Prostate gland (tissue), 2 donors: ENCODE data around the gene ATP2A1. TPM values are rescaled to one million over a fixed set of nuclear protein-coding genes. Genes with fewer than 3 reads are reported as not detected.
A peak's percentile ranks its signal among the peaks of the same experiment; 100 is the strongest.
"Not testable (repeated sequence)": the region's sequence is repeated elsewhere in the genome, so short reads cannot be mapped to it uniquely, and the experiment has no call there.

ENCODE experiments used
- DNase-seq: peaks from one replicate; pipeline ENCODE4 v3.0.0-alpha.2; 2019; ENCODE audit warnings: low spot score
- H3K27ac ChIP-seq, 2 donors: fragments of 200-600 bp; sonication (generic); 2 replicates each; pipeline ENCODE4 v1.5.1; 2017 to 2019
- H3K27me3 ChIP-seq: fragments of 200-600 bp; sonication (generic); replicated peaks from 2 replicates; pipeline ENCODE4 v1.5.1; 2019; ENCODE audit not compliant: insufficient read depth
- H3K36me3 ChIP-seq, 2 donors: fragments of 200-600 bp; sonication (generic); 1 replicate in 1 of 2; 2 replicates in 1 of 2; pipeline versions ENCODE4 v1.5.1 to v1.8.1; 2017 to 2019
- H3K4me1 ChIP-seq: fragments of 200-600 bp; sonication (generic); replicated peaks from 2 replicates; pipeline ENCODE4 v1.5.1; 2019
- H3K4me3 ChIP-seq, 2 donors: fragments of 200-600 bp; sonication (generic); 2 replicates each; pipeline ENCODE4 v1.5.1; 2017 to 2019
- H3K9me3 ChIP-seq: fragments of 200-600 bp; sonication (generic); 2 replicates; pipeline ENCODE4 v1.5.1; 2017
- POLR2A ChIP-seq: fragments of 450-650 bp; IDR thresholded peaks from one replicate; pipeline ENCODE4 v1.6.1; 2016; ENCODE audit warnings: antibody characterized with exemption, mild to moderate bottlenecking
- POLR2AphosphoS5 ChIP-seq: sonication (generic); formaldehyde crosslinking; IDR thresholded peaks from one replicate; pipeline ENCODE4 v1.6.1; 2017; ENCODE audit warnings: antibody characterized with exemption
- WGBS: methylation state at CpG from one replicate; pipeline ENCODE4 v1.1.5; 2018; 5-methylcytosine and 5-hydroxymethylcytosine counted together
- intact Hi-C: fragments of 100-400 bp; cut with DNase I; formaldehyde crosslinking; loops from one replicate; pipeline ENCODE4 v1.14.2; 2022
- total RNA-seq, 2 donors: library from RNA; depleted of rRNA; stranded (reverse); fragments of >200 nt; gene quantifications; one replicate each; pipeline ENCODE4 v1.1.0, GENCODE V29; 2016
- TF ChIP-seq, protein P1 (sequence below), 4 experiments: fragments of 200-600 bp in 2 of 4; fragments of 450-650 bp in 2 of 4; sonication (generic) in 2 of 4; IDR thresholded peaks; 1 replicate in 3 of 4; 2 replicates in 1 of 4; pipeline ENCODE4 v1.5.1; 2016 to 2019; ENCODE audit warnings: antibody characterized with exemption in 4 of 4, mild to moderate bottlenecking in 2 of 4, moderate library complexity in 2 of 4

The ATP2A1 gene
- total RNA-seq, 2 donors from 2014 or later, result 1.5 to 3.1 TPM

DNA sequence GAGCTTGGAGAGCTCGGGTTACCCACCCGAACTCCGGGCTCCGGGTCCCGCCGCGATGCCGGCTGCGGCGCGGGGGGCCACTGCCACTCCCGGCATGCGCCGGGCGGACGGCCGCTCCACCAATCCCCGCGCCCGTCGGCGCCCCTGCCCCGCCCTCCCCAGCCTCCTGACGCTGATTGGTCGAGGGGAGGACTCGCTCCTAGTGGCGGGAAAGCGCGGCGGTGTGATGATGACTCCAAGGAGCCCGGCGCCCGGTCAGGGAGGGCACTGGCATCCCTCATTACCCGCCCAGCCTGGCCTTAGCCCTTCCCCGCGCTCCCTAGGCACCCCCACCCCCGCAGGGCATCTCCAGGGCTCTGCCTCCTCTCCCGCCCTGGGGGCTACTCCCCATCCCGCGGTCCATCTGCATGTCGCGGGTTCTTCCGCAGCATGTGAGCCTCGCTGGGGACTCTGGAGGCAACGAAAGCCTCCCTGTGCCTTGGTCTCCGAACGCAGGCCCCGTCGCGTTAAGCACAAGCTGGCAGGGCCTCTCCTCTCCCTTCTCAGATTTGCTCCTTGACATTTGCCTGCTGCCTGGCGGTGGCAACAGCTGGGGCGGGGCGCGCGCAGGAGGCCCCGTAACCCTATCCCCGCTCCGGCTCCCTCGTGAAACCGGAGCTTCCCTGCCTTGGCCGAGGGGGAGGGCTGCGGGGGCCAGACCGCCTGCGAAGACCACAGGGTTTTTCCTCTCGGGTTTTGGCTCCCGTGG, 1.7 kb downstream of the ATP2A1 start:
- WGBS, result 2% methylated on average over 41 of the region's 66 CpGs
- Histone ChIP-seq H3K4me3 (peak overlapping the region; percentile 32 to 50), H3K4me1 (peaks cover 5% of the 10 kb centered on the region), H3K27ac (no peak overlapping the region), H3K36me3 (no peaks in the 10 kb centered on the region), H3K27me3 (no peaks in the 10 kb centered on the region), H3K9me3 (no peaks in the 10 kb centered on the region)
- DNase-seq, result peak; percentile 79
- TF ChIP-seq POLR2AphosphoS5, result peak; percentile 14
- no peak for TF ChIP-seq POLR2A
- TF ChIP-seq, protein P1, sequence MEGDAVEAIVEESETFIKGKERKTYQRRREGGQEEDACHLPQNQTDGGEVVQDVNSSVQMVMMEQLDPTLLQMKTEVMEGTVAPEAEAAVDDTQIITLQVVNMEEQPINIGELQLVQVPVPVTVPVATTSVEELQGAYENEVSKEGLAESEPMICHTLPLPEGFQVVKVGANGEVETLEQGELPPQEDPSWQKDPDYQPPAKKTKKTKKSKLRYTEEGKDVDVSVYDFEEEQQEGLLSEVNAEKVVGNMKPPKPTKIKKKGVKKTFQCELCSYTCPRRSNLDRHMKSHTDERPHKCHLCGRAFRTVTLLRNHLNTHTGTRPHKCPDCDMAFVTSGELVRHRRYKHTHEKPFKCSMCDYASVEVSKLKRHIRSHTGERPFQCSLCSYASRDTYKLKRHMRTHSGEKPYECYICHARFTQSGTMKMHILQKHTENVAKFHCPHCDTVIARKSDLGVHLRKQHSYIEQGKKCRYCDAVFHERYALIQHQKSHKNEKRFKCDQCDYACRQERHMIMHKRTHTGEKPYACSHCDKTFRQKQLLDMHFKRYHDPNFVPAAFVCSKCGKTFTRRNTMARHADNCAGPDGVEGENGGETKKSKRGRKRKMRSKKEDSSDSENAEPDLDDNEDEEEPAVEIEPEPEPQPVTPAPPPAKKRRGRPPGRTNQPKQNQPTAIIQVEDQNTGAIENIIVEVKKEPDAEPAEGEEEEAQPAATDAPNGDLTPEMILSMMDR (IDR thresholded peaks at IDR 0.05), result peak in 2 of 4 experiments; percentile 43 to 55
- intact Hi-C loops, result loop anchor here (5.0 kb wide), 1 partner anchor 42 kb away; no protein-coding TSS in a partner anchor

DNA sequence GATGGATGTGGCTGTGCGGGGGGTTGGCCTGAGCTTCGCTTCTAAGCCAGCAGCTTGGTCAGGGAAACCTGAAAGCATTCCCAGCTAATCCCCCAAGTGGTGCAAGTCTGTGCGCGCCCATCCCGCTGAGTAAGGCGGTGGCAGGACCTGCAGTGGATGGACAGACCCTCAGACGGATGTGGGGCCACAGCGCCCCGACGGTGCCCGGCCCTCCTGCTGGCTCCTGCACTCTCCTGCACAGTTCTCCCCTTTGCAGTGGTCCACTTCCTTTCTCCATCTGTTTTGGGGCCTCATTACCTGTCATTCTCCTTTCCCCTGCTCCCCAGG, 2.3 kb downstream of the ATP2A1 start:
- H3K36me3 ChIP-seq, result no peaks in the 10 kb centered on the region

DNA sequence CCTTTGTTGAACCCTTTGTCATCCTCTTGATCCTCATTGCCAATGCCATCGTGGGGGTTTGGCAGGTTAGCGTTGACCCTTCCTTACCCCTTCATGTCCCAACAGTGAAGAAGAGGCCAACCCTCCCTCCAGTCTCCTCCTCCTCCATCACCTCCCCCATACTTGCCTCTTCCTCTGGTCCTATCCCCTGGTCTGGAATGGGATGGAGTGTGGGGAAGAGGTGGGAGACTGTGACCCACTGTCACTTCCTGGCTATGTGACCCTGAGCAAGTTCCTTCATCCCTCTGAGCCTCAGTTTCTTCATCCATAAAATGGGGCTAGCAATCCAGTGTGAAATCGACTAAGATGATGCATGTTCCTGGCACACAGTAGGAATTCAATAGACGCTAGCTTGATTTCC, 2.7 kb downstream of the ATP2A1 start:
- intact Hi-C loops, result loop anchor here (5.0 kb wide), 1 partner anchor 41 kb away; no protein-coding TSS in a partner anchor
- WGBS, result 73% methylated on average over 4 of the region's 4 CpGs
- no peak for DNase-seq

More for the DNA sequence above, 2.3 kb downstream of the ATP2A1 start:
- TF ChIP-seq POLR2AphosphoS5 (no peak), POLR2A (no peak)
- TF ChIP-seq, protein P1 (IDR thresholded peaks at IDR 0.05), result no peak
- intact Hi-C loops, result loop anchor here (5.0 kb wide), 1 partner anchor 42 kb away; no protein-coding TSS in a partner anchor
- Histone ChIP-seq H3K4me1 (peaks cover 5% of the 10 kb centered on the region), H3K27ac (no peak overlapping the region), H3K4me3 (no peak overlapping the region), H3K9me3 (no peaks in the 10 kb centered on the region), H3K27me3 (no peaks in the 10 kb centered on the region)
- no peak for DNase-seq
- 8% methylated on average over 11 of the region's 11 CpGs for WGBS

DNA sequence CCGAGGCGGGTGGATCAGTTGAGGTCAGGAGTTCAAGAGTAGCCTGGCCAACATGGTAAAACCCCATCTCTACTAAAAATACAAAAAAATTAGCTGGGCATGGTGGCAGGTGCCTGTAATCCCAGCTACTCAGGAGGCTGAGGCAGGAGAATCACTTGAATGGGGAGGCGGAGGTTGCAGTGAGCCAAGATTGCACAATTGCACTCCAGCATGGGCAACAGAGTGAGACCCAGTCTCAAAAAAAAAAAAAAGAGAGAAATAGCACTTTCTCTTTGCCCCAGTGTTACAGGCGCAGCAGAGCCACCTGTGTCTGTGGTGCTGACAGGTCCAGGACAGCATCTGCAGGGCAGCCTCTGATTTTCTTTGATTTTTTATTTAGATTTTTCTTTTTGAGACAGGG, 3.3 kb downstream of the ATP2A1 start:
- 91% methylated on average over 4 of the region's 4 CpGs for WGBS
- not testable (repeated sequence) for DNase-seq, H3K36me3 ChIP-seq, H3K4me3 ChIP-seq, H3K27me3 ChIP-seq, H3K4me1 ChIP-seq, H3K9me3 ChIP-seq, H3K27ac ChIP-seq
- intact Hi-C loops, result loop anchor here (5.0 kb wide), 1 partner anchor 41 kb away; no protein-coding TSS in a partner anchor

More for the DNA sequence above, 2.7 kb downstream of the ATP2A1 start:
- no peaks in the 10 kb centered on the region for H3K36me3 ChIP-seq
- no peaks in the 10 kb centered on the region for H3K9me3 ChIP-seq
- H3K27me3 ChIP-seq, result no peaks in the 10 kb centered on the region
- H3K27ac ChIP-seq, result no peak overlapping the region
- peaks cover 5% of the 10 kb centered on the region for H3K4me1 ChIP-seq
- TF ChIP-seq POLR2A, result no peak
- TF ChIP-seq, protein P1 (IDR thresholded peaks at IDR 0.05), result no peak
- TF ChIP-seq POLR2AphosphoS5, result no peak
- no peak overlapping the region for H3K4me3 ChIP-seq

DNA sequence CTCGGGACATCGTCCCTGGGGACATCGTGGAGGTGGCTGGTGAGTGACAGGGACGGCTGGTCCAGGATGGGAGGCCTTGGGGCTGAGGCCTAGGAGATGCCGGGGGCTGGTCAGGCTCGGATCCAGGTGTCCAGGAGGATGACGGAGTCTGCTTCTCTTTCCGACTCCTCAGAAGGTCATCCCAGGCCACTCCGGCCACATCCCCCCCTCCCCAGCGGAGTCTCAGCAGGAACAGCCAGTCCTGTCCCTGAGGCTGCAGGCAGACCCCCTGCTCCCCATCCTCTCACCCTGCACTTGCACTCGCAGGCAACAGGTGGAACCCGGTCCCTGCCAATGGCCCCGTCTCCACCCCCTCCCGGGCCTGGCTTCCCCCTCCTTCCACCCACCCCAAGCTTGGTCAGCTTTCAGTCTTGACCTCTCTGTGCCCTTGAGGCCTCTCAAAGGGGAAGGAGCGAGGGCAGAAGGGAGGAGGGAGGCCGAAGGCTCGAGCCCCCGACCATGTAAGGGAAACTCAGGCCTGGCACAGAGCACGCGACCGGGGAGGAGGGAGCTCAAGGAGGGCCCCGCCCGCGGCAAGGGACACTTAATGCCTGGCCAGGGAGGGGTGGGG, 4.4 kb downstream of the ATP2A1 start:
- intact Hi-C loops, result loop anchor here (5.0 kb wide), 1 partner anchor 40 kb away; no protein-coding TSS in a partner anchor
- no peak overlapping the region for H3K4me3 ChIP-seq
- H3K27me3 ChIP-seq, result no peaks in the 10 kb centered on the region
- no peak for DNase-seq
- TF ChIP-seq POLR2AphosphoS5 (no peak), POLR2A (no peak)
- TF ChIP-seq, protein P1 (IDR thresholded peaks at IDR 0.05), result no peak
- no peaks in the 10 kb centered on the region for H3K9me3 ChIP-seq
- H3K27ac ChIP-seq, result no peak overlapping the region
- H3K36me3 ChIP-seq, result no peaks in the 10 kb centered on the region
- H3K4me1 ChIP-seq, result peaks cover 5% of the 10 kb centered on the region
- 42% methylated on average over 24 of the region's 24 CpGs for WGBS
